GM21825 (cell line): Measurements from ENCODE around the gene NDUFAF5.

Experiments
- ATAC-seq: cut with Tn5 transposase; IDR thresholded peaks from one replicate; pipeline ENCODE4 v1.9.1; 2021; ENCODE audit warnings: mild to moderate bottlenecking, moderate library complexity; ENCODE audit not compliant: unreplicated experiment

Gene NDUFAF5

GRCh38 chr20:13777171-13777601, 7.6 kb upstream of the NDUFAF5 start:
- no peak for ATAC-seq

- ATAC-seq = peak; percentile 41
Measured at GRCh38 chr20:13778827-13779226, 6.0 kb upstream of the NDUFAF5 start.

GRCh38 chr20:13783528-13783927, 1.3 kb upstream of the NDUFAF5 start:
- no peak for ATAC-seq

GRCh38 chr20:13784271-13784892, 446 bp upstream of the NDUFAF5 start:
- ATAC-seq = no peak

- no peak for ATAC-seq
Measured at GRCh38 chr20:13786143-13786828, 1.5 kb downstream of the NDUFAF5 start.

- ATAC-seq = peak; percentile 42
Measured at GRCh38 chr20:13788167-13788834, 3.5 kb downstream of the NDUFAF5 start.

GRCh38 chr20:13790708-13791107, 5.9 kb downstream of the NDUFAF5 start:
- ATAC-seq = no peak

- no peak for ATAC-seq
Measured at GRCh38 chr20:13791540-13792459, 7.0 kb downstream of the NDUFAF5 start.

- ATAC-seq = no peak
Measured at GRCh38 chr20:13793001-13793400, 8.2 kb downstream of the NDUFAF5 start.

- no peak for ATAC-seq
Measured at GRCh38 chr20:13794667-13795066, 9.8 kb downstream of the NDUFAF5 start.

GRCh38 chr20:13799040-13799439, 14.2 kb downstream of the NDUFAF5 start:
- no peak for ATAC-seq

GRCh38 chr20:13799974-13800373, 15.1 kb downstream of the NDUFAF5 start:
- ATAC-seq = no peak

GRCh38 chr20:13800728-13801134, 15.9 kb downstream of the NDUFAF5 start:
- no peak for ATAC-seq

GRCh38 chr20:13809373-13809772, 24.5 kb downstream of the NDUFAF5 start:
- ATAC-seq = no peak

- ATAC-seq = no peak
Measured at GRCh38 chr20:13809855-13810254, 25.0 kb downstream of the NDUFAF5 start.

GRCh38 chr20:13810446-13810845, 25.6 kb downstream of the NDUFAF5 start:
- no peak for ATAC-seq

- no peak for ATAC-seq
Measured at GRCh38 chr20:13813910-13814309, 29.1 kb downstream of the NDUFAF5 start.

- ATAC-seq = no peak
Measured at GRCh38 chr20:13814672-13815071, 29.8 kb downstream of the NDUFAF5 start.

- ATAC-seq = no peak
Measured at GRCh38 chr20:13816757-13817156, 31.9 kb downstream of the NDUFAF5 start.

- ATAC-seq = no peak
Measured at GRCh38 chr20:13817342-13817741, 32.5 kb downstream of the NDUFAF5 start.
